Measurements from ENCODE around the gene TNFRSF19. TPM values are rescaled to one million over a fixed set of nuclear protein-coding genes. Genes with fewer than 3 reads are reported as not detected.
"Not testable (repeated sequence)": the region's sequence is repeated elsewhere in the genome, so short reads cannot be mapped to it uniquely, and the experiment has no call there.

TNFRSF19 gene, protein sequence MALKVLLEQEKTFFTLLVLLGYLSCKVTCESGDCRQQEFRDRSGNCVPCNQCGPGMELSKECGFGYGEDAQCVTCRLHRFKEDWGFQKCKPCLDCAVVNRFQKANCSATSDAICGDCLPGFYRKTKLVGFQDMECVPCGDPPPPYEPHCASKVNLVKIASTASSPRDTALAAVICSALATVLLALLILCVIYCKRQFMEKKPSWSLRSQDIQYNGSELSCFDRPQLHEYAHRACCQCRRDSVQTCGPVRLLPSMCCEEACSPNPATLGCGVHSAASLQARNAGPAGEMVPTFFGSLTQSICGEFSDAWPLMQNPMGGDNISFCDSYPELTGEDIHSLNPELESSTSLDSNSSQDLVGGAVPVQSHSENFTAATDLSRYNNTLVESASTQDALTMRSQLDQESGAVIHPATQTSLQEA
- total RNA-seq = 10 to 100 TPM in 5 of 6 donors, 1 to 10 TPM in 1; 7.8 to 23.5 (median 14.5) TPM

DNA sequence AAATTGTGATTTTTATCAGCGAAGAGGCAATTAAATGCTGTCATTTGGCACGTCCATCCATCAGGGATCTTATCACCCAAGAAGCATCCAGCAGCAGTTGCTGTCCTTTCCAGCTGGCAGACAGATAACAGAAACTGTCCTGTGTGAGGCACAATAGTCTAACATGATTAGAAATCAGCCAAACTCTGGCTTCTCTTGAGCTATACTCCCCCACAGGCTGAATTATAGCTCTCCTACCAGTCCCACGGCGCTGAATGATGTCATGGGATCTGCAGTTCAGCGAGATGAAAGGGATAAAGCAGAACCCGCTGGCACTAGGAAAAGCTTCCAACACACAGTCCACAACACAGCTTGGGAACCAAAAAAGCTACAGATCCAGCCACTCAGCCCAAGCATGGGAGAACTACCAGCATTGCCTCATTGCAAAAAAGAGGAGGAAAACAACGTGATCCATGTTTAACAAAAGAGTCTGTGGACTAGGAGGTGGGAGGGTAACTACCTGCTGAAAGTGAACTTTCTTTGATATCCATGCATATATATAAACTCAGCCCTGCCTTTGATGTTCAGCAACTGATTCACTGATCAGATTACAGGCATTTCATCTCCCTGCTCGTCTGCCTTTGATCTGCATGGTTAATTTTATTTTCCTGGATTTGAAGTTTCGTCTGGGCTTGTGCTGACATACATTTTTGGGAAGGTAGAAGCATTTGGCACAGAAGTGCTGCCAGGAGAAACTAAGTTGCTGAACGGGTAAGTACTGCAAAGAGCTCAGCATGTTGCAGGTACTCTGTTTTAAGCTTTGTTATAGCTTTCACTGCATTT is at the start of gene TNFRSF19:
Gene TNFRSF19, plus strand, starts transcription at position 314 of the 822 bp plus-strand sequence. CDS start 19,772 bp downstream, outside the sequence.
- Histone ChIP-seq H3K9me3 (no peaks in the 10 kb centered on the region), H3K27me3 (no peaks in the 10 kb centered on the region), H3K4me3 (peak within 1 kb of the TSS in 3 of 4 donors; percentile 1 to 17 (median 11)), H3K36me3 (no peaks in the 10 kb centered on the region), H3K4me1 (peaks cover 0 to 6% (median 0%) of the 10 kb centered on the region in 4 donors), H3K27ac (peak within 1 kb of the TSS in 1 of 4 donors; percentile 49)
- TF ChIP-seq POLR2AphosphoS5 (IDR thresholded peaks at IDR 0.05) (no peak), EP300 (IDR thresholded peaks at IDR 0.05) (no peak), POLR2A (IDR thresholded peaks at IDR 0.05) (no peak)
- TF ChIP-seq, protein P1, sequence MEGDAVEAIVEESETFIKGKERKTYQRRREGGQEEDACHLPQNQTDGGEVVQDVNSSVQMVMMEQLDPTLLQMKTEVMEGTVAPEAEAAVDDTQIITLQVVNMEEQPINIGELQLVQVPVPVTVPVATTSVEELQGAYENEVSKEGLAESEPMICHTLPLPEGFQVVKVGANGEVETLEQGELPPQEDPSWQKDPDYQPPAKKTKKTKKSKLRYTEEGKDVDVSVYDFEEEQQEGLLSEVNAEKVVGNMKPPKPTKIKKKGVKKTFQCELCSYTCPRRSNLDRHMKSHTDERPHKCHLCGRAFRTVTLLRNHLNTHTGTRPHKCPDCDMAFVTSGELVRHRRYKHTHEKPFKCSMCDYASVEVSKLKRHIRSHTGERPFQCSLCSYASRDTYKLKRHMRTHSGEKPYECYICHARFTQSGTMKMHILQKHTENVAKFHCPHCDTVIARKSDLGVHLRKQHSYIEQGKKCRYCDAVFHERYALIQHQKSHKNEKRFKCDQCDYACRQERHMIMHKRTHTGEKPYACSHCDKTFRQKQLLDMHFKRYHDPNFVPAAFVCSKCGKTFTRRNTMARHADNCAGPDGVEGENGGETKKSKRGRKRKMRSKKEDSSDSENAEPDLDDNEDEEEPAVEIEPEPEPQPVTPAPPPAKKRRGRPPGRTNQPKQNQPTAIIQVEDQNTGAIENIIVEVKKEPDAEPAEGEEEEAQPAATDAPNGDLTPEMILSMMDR (IDR thresholded peaks at IDR 0.05) = no peak
- DNase-seq (no peak), ATAC-seq (ENCODE audit: low FRiP score in 2 of 2) (peak; percentile 53 to 88)
- 33 to 34% methylated on average over 7 to 10 of the region's 10 CpGs for WGBS, 2 donors

DNA sequence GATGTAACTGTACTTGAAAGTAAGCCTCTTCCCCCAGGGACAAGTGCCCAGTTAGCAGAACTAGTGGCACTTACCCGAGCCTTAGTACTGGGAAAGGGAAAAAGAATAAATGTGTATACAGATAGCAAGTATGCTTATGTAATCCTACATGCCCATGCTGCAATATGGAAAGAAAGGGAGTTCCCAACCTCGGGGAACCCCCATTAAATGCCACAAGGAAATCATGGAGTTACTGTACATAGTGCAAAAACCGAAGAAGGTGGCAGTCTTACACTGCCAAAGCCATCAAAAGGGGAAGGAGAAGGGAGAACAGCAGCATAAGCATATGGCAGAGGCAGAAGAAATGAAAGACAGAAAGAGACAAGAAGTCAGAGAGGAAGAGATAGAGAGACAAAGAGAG is 40.3 kb upstream of the TNFRSF19 start:
- peak in 1 of 4 donors; percentile 77 for TF ChIP-seq EP300 (IDR thresholded peaks at IDR 0.05)
- not testable (repeated sequence) for ATAC-seq (ENCODE audit: low FRiP score in 2 of 2); H3K9me3 ChIP-seq; H3K4me1 ChIP-seq; H3K27me3 ChIP-seq; H3K4me3 ChIP-seq; H3K27ac ChIP-seq; H3K36me3 ChIP-seq
- peak in 1 of 2 donors; percentile 67 for DNase-seq
- 52 to 56% methylated on average over 3 of the region's 3 CpGs for WGBS, 2 donors

DNA sequence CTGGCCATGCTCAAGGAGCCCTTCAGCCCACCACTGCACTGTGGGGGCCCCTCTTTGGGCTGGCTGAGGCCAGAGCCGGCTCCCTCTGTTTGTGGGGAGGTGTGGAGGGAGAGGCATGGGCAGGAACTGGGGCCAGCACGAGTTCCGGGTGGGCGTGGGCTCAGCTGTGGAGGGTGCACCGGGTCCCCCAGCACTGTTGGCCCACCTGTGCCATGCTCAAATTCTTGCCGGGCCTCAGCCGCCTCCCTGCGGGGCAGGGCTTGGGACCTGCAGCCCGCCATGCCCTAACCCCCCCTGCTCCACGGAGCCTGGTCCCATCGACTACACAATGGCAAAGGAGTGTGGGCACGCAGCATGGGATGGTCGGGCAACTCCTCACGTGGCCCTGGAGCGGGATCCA is 38.8 kb upstream of the TNFRSF19 start:
- Histone ChIP-seq H3K27ac (no peak overlapping the region), H3K9me3 (no peaks in the 10 kb centered on the region), H3K27me3 (no peaks in the 10 kb centered on the region), H3K4me1 (peaks cover 0 to 7% (median 0%) of the 10 kb centered on the region in 4 donors), H3K36me3 (no peaks in the 10 kb centered on the region), H3K4me3 (no peak overlapping the region)
- WGBS, 2 donors = 96 to 98% methylated on average over 6 to 8 of the region's 15 CpGs
- DNase-seq (peak in 1 of 2 donors; percentile 58), ATAC-seq (ENCODE audit: low FRiP score in 2 of 2) (peak in 1 of 2 donors; percentile 61)
- TF ChIP-seq, protein P1 (IDR thresholded peaks at IDR 0.05) = no peak
- TF ChIP-seq POLR2A (IDR thresholded peaks at IDR 0.05) = no peak
- no peak for TF ChIP-seq POLR2AphosphoS5 (IDR thresholded peaks at IDR 0.05)
- no peak for TF ChIP-seq EP300 (IDR thresholded peaks at IDR 0.05)

DNA sequence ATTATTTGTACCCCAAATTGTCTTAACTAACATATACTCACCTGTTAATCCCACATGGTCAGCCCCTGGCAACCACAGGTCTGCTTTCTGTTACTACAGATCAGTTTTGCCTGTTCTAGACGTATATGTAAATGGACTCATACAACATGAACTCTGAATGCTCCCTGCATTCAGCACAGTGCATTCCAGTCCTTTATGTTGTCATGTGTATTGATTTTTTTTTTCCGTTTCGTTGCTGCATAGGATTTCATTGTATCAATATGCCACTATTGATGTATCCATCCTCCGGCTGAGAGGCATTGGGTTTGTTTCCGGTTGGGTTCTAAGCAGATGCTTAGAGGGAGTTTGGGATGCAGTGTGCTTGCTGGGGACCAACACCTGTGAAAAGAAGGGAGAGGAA is 36.1 kb upstream of the TNFRSF19 start:
- Histone ChIP-seq H3K27me3 (no peaks in the 10 kb centered on the region), H3K4me3 (no peak overlapping the region), H3K27ac (no peak overlapping the region), H3K9me3 (no peaks in the 10 kb centered on the region), H3K36me3 (no peaks in the 10 kb centered on the region), H3K4me1 (peaks cover 0 to 7% (median 0%) of the 10 kb centered on the region in 4 donors)
- ATAC-seq (ENCODE audit: low FRiP score in 2 of 2) (no peak), DNase-seq (no peak)
- TF ChIP-seq EP300 (IDR thresholded peaks at IDR 0.05) (no peak), POLR2AphosphoS5 (IDR thresholded peaks at IDR 0.05) (no peak), POLR2A (IDR thresholded peaks at IDR 0.05) (no peak)
- TF ChIP-seq, protein P1 (IDR thresholded peaks at IDR 0.05) = no peak
- WGBS, 2 donors = 91 to 93% methylated on average over 5 of the region's 5 CpGs

DNA sequence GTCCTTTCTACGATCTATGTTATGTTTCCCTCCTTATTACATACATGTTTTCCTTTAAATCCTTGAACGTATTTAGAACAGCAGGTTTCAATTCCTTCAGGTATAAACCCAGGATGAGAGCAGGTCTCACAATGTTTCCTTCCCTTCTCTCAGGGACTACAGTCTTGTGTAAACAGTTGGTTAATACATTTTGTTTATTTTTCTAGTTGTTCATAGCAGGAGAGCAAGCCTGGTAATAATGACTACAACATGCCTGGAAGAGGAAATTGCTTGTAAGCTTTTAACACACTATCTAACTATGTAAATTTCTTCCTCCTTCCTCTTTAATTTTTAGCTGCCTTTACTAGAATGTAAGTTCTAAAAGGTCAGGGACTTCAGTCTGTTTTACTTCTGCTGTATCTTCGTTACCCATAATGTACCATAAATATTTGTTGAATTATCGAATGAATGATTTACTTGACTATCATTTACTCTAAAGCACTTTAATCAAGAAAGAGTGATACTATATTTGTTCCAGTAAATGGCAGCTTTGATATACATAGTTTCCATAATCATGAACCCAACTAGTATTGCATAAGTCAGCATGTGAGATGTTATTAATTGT is 28.9 kb upstream of the TNFRSF19 start:
- no peak for DNase-seq
- WGBS, 2 donors = 80 to 84% methylated on average over 4 of the region's 4 CpGs
- no peak overlapping the region for H3K4me3 ChIP-seq
- H3K27me3 ChIP-seq = no peaks in the 10 kb centered on the region
- H3K36me3 ChIP-seq = no peaks in the 10 kb centered on the region
- TF ChIP-seq, protein P1 (IDR thresholded peaks at IDR 0.05) = no peak
- TF ChIP-seq POLR2AphosphoS5 (IDR thresholded peaks at IDR 0.05) (no peak), EP300 (IDR thresholded peaks at IDR 0.05) (no peak)
- no peaks in the 10 kb centered on the region for H3K4me1 ChIP-seq
- no peaks in the 10 kb centered on the region for H3K9me3 ChIP-seq
- no peak overlapping the region for H3K27ac ChIP-seq
- no peak for ATAC-seq (ENCODE audit: low FRiP score in 2 of 2)
